BJ (cell line): ENCODE measurements around the gene FOXN3. TPM values are rescaled to one million over a fixed set of nuclear protein-coding genes. Genes with fewer than 3 reads are reported as not detected.

Experiments used
- CTCF ChIA-PET: fragments of 350-600 bp; formaldehyde crosslinking; extraction: SDS; loops from one replicate; lab custom pipeline; 2021; ENCODE audit warnings: antibody characterized with exemption, inconsistent platforms; lab: Yijun Ruan, JAX
- POLR2A ChIA-PET: fragments of 300-600 bp; sonication (Branson Sonifier 250); formaldehyde crosslinking; extraction: SDS; loops from one replicate; lab custom pipeline; 2021; ENCODE audit warnings: antibody characterized with exemption; lab: Charles Lee
- DNase-seq: peaks from one replicate; pipeline ENCODE4 v3.0.0-alpha.2; 2011; ENCODE audit warnings: low read depth
- H3K27me3 ChIP-seq: 2 replicates; pipeline ENCODE4 v1.6.0; 2011; ENCODE audit warnings: low read length; ENCODE audit not compliant: control insufficient read depth, insufficient read depth
- H3K36me3 ChIP-seq: 2 replicates; pipeline ENCODE4 v1.5.1; 2011; ENCODE audit warnings: low read length; ENCODE audit not compliant: control insufficient read depth, insufficient read depth
- H3K4me3 ChIP-seq: 2 replicates; pipeline ENCODE4 v1.5.1; 2011; ENCODE audit warnings: low read depth, mild to moderate bottlenecking, control low read depth, low read length
- CTCF ChIP-seq: IDR thresholded peaks from 2 replicates; pipeline ENCODE4 v1.5.1; 2011; ENCODE audit warnings: low read depth, mild to moderate bottlenecking, control low read depth, inconsistent platforms, low read length, moderate library complexity; ENCODE audit not compliant: insufficient read depth
- polyA plus RNA-seq: library from polyadenylated mRNA; depleted of rRNA; stranded (reverse); fragments of >200 nt; gene quantifications from 2 replicates; pipeline ENCODE4 v1.2.3, GENCODE V29; 2011

The FOXN3 gene
- polyA plus RNA-seq, 1 experiment: 30.2 TPM

- CTCF ChIA-PET: interaction anchor here (1.3 to 1.4 kb wide), 2 partner anchors 56 to 194 kb away, joined by 3 read pairs; no protein-coding TSS in a partner anchor
- no peak for TF ChIP-seq CTCF
- Histone ChIP-seq H3K4me3 (no peak overlapping the region), H3K36me3 (no peaks in the 10 kb centered on the region; the same call in 1 of the 2 replicates), H3K27me3 (no peaks in the 10 kb centered on the region)
- DNase-seq: no peak
- POLR2A ChIA-PET: no interaction called here
Observed at GRCh38 chr14:89233184-89233583, 183.8 kb downstream of the FOXN3 start.

GRCh38 chr14:89232265-89233070, 184.6 kb downstream of the FOXN3 start:
- no peaks in the 10 kb centered on the region; the same call in 1 of the 2 replicates for H3K36me3 ChIP-seq
- ChIA-PET CTCF (interaction anchor here (1.3 to 1.4 kb wide), 2 partner anchors 55 to 193 kb away, joined by 3 read pairs; no protein-coding TSS in a partner anchor), POLR2A (no interaction called here)

GRCh38 chr14:89231426-89232113, 185.5 kb downstream of the FOXN3 start:
- CTCF ChIA-PET: no interaction called here
- Histone ChIP-seq H3K4me3 (no peak overlapping the region), H3K27me3 (no peaks in the 10 kb centered on the region), H3K36me3 (no peaks in the 10 kb centered on the region; the same call in 1 of the 2 replicates)
- TF ChIP-seq CTCF: no peak
- POLR2A ChIA-PET: no interaction called here
- DNase-seq: no peak

More at GRCh38 chr14:89232265-89233070, 184.6 kb downstream of the FOXN3 start:
- TF ChIP-seq CTCF: no peak
- Histone ChIP-seq H3K27me3 (no peaks in the 10 kb centered on the region), H3K4me3 (no peak overlapping the region)
- no peak for DNase-seq

- Histone ChIP-seq H3K36me3 (no peaks in the 10 kb centered on the region; the same call in 1 of the 2 replicates), H3K4me3 (no peak overlapping the region), H3K27me3 (no peaks in the 10 kb centered on the region)
- ChIA-PET POLR2A (no interaction called here), CTCF (interaction anchor here (0.8 kb wide), 1 partner anchor 9 kb away, joined by 3 read pairs; no protein-coding TSS in a partner anchor)
- DNase-seq: no peak
- TF ChIP-seq CTCF: no peak
Observed at GRCh38 chr14:89228921-89229639, 188.0 kb downstream of the FOXN3 start.
